NCI-H2029 (cell line): ENCODE results near the gene NOPCHAP1.
"Not testable (repeated sequence)": the region's sequence is repeated elsewhere in the genome, so short reads cannot be mapped to it uniquely, and the experiment has no call there.

Source experiments
- DNase-seq: peaks from one replicate; lab custom pipeline; 2025; lab: John Stamatoyannopoulos, UW

The NOPCHAP1 gene

GRCh38 chr12:104986022-104986941, at the start of gene NOPCHAP1:
Gene NOPCHAP1, plus strand, starts transcription at chr12:104986316. Its CDS starts 37 bp downstream, at chr12:104986353.
- peak; percentile 92 for DNase-seq

- no peak for DNase-seq
These were observed 47.7 kb upstream of the NOPCHAP1 start for GRCh38 chr12:104938371-104938770.

- no peak for DNase-seq
These were observed 47.0 kb upstream of the NOPCHAP1 start for GRCh38 chr12:104939089-104939488.

GRCh38 chr12:104941454-104941853, 44.7 kb upstream of the NOPCHAP1 start:
- no peak for DNase-seq

- DNase-seq: no peak
These were observed 44.0 kb upstream of the NOPCHAP1 start for GRCh38 chr12:104942075-104942474.

- DNase-seq: not testable (repeated sequence)
These were observed 42.7 kb upstream of the NOPCHAP1 start for GRCh38 chr12:104943401-104943800.

- DNase-seq: no peak
These were observed 41.9 kb upstream of the NOPCHAP1 start for GRCh38 chr12:104944252-104944651.

GRCh38 chr12:104948716-104949115, 37.4 kb upstream of the NOPCHAP1 start:
- not testable (repeated sequence) for DNase-seq

GRCh38 chr12:104951759-104952509, 34.2 kb upstream of the NOPCHAP1 start:
- no peak for DNase-seq

- DNase-seq: no peak
These were observed 33.3 kb upstream of the NOPCHAP1 start for GRCh38 chr12:104952816-104953215.

GRCh38 chr12:104953323-104953722, 32.8 kb upstream of the NOPCHAP1 start:
- DNase-seq: no peak

GRCh38 chr12:104955703-104956102, 30.4 kb upstream of the NOPCHAP1 start:
- no peak for DNase-seq

- DNase-seq: no peak
These were observed 29.0 kb upstream of the NOPCHAP1 start for GRCh38 chr12:104956870-104957718.

GRCh38 chr12:104957719-104958000, 28.5 kb upstream of the NOPCHAP1 start:
- no peak for DNase-seq

- DNase-seq: peak; percentile 53
These were observed 27.9 kb upstream of the NOPCHAP1 start, which contains the start of gene SLC41A2 for GRCh38 chr12:104958001-104958804. Gene SLC41A2, minus strand, starts transcription at chr12:104958290. Its CDS starts 29,763 bp downstream, at chr12:104928527.

GRCh38 chr12:104958805-104959334, 27.2 kb upstream of the NOPCHAP1 start:
- DNase-seq: no peak

- DNase-seq: no peak
These were observed 26.7 kb upstream of the NOPCHAP1 start for GRCh38 chr12:104959335-104959841.

GRCh38 chr12:104960464-104960863, 25.7 kb upstream of the NOPCHAP1 start:
- no peak for DNase-seq

- no peak for DNase-seq
These were observed 22.4 kb upstream of the NOPCHAP1 start for GRCh38 chr12:104963757-104964156.

GRCh38 chr12:104964167-104964855, 21.8 kb upstream of the NOPCHAP1 start:
- no peak for DNase-seq
